Right atrium auricular region (tissue), 2 donors: ENCODE data around the gene ZNF775. TPM values are rescaled to one million over a fixed set of nuclear protein-coding genes. Genes with fewer than 3 reads are reported as not detected.

ENCODE experiments used
- DNase-seq: peaks from one replicate; pipeline ENCODE4 v3.0.0-alpha.2; 2019; ENCODE audit warnings: low spot score
- H3K27ac ChIP-seq, 2 donors: fragments of 200-600 bp; sonication (generic); 1 replicate in 1 of 2; 2 replicates in 1 of 2; pipeline ENCODE4 v1.5.1; 2016 to 2019
- H3K27me3 ChIP-seq, 2 donors: fragments of 200-600 bp; sonication (generic); one replicate each; pipeline versions ENCODE4 v1.5.1 to v1.6.0; 2017 to 2019
- H3K36me3 ChIP-seq: fragments of 200-600 bp; sonication (generic); one replicate; pipeline ENCODE4 v1.5.1; 2016
- H3K4me1 ChIP-seq, 2 donors: fragments of 200-600 bp; sonication (generic); one replicate each; pipeline versions ENCODE4 v1.5.1 to v1.6.0; 2017 to 2019
- H3K4me3 ChIP-seq, 2 donors: fragments of 200-600 bp; sonication (generic); 1 replicate in 1 of 2; 2 replicates in 1 of 2; pipeline ENCODE4 v1.5.1; 2017 to 2019; ENCODE audit warnings: mild to moderate bottlenecking in 1 of 2, moderate library complexity in 1 of 2
- H3K9me3 ChIP-seq, 2 donors: fragments of 200-600 bp; sonication (generic); one replicate each; pipeline ENCODE4 v1.5.1; 2019
- CTCF ChIP-seq, 2 donors: fragments of 200-600 bp; sonication (generic); IDR thresholded peaks; one replicate each; pipeline ENCODE4 v1.5.1; 2019; ENCODE audit warnings: antibody characterized with exemption in 2 of 2
- total RNA-seq, 2 donors: library from RNA; depleted of rRNA; stranded (reverse); fragments of >200 nt; gene quantifications; one replicate each; pipeline ENCODE4 v1.1.0, GENCODE V29; 2016

ZNF775 gene
- total RNA-seq, 2 donors from 2014 or later = 4.1 to 6.2 TPM

GRCh38 chr7:150446288-150446938, 67.3 kb downstream of the ZNF775 start:
- peak overlapping the region in 1 of 2 donors; percentile 13 for H3K27ac ChIP-seq
- H3K4me1 ChIP-seq = peaks cover 0 to 25% of the 10 kb centered on the region in 2 donors
- H3K27me3 ChIP-seq = no peaks in the 10 kb centered on the region
- no peaks in the 10 kb centered on the region for H3K36me3 ChIP-seq
- DNase-seq = no peak
- H3K4me3 ChIP-seq = no peak overlapping the region
- H3K9me3 ChIP-seq = peaks cover 0 to 10% of the 10 kb centered on the region in 2 donors
- TF ChIP-seq CTCF (IDR thresholded peaks at IDR 0.05) = no peak

Other genes with a start within 250 kb of the ZNF775 start
- gene LRRC61, start 56.0 kb upstream of the ZNF775 start, total RNA-seq = 1 to 10 TPM; 9.7 to 9.8 TPM
- 1 to 10 TPM; 3.2 to 4.1 TPM for gene ACTR3C, start 55.8 kb upstream of the ZNF775 start, total RNA-seq
- 100 to 1,000 TPM; 105 to 197 TPM for gene RARRES2, start 37.7 kb upstream of the ZNF775 start, total RNA-seq
- 100 to 1,000 TPM in 1 of 2 donors, 10 to 100 TPM in 1; 100.0 to 110 TPM for gene REPIN1, start 10.5 kb upstream of the ZNF775 start, total RNA-seq
- gene GIMAP8, start 71.3 kb downstream of the ZNF775 start, total RNA-seq = 1 to 10 TPM; 6.6 to 9.6 TPM
- gene GIMAP7, start 135.5 kb downstream of the ZNF775 start, total RNA-seq = 10 to 100 TPM; 12.7 to 12.9 TPM
- 10 to 100 TPM; 22.3 to 23.5 TPM for gene GIMAP4, start 188.1 kb downstream of the ZNF775 start, total RNA-seq